ENCODE data around the gene NLN. TPM values are rescaled to one million over a fixed set of nuclear protein-coding genes. Genes with fewer than 3 reads are reported as not detected.
"Not testable (repeated sequence)": the region's sequence is repeated elsewhere in the genome, so short reads cannot be mapped to it uniquely, and the experiment has no call there.

Gene NLN
- total RNA-seq, 2 experiments from 2014 or later, result 38.4 to 42.5 TPM

GRCh38 chr5:65834306-65834705 is 112.3 kb downstream of the NLN start:
- no peak for TF ChIP-seq CTCF (IDR thresholded peaks at IDR 0.05)
- H3K27ac Mint-ChIP-seq, result no peak overlapping the region
- no peaks in the 10 kb centered on the region for H3K4me1 Mint-ChIP-seq (ENCODE audit: low read depth)
- DNase-seq (no peak), ATAC-seq (no peak)
- no peaks in the 10 kb centered on the region for H3K36me3 Mint-ChIP-seq (ENCODE audit: low read depth)
- no peaks in the 10 kb centered on the region for H3K27me3 Mint-ChIP-seq
- intact Hi-C loops (cut with micrococcal nuclease), result no loop called here
- POLR2A ChIA-PET, result no interaction called here
- H3K9me3 Mint-ChIP-seq, result no peaks in the 10 kb centered on the region
- CTCF ChIA-PET, result interaction anchor here (1.8 kb wide), 1 partner anchor 9 kb away, joined by 5 read pairs; no protein-coding TSS in a partner anchor
- H3K4me3 Mint-ChIP-seq, result no peak overlapping the region

DNA sequence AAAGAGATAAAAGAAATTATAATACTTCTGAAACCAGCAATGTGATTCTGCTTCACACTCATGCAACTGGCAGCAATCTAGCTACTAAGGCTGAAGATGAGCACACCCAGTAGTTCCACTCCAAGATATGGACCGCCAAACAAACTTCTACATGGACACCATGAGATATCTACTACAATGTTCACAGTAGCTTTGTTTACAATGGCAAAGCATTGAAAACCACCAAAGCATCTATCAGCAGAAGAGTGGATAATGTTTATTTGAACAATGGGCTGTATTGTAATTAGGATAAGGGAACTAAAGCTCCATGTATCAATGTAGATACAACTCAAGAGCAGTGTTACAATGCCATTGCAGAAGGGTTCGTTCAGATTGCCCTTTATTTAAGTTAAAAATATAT is 113.2 kb downstream of the NLN start:
- Mint-ChIP-seq H3K27ac (no peak overlapping the region), H3K4me1 (ENCODE audit: low read depth) (peaks cover 3% of the 10 kb centered on the region), H3K27me3 (no peaks in the 10 kb centered on the region), H3K9me3 (no peaks in the 10 kb centered on the region), H3K36me3 (ENCODE audit: low read depth) (no peaks in the 10 kb centered on the region), H3K4me3 (no peak overlapping the region)
- ChIA-PET CTCF (interaction anchor here (0.9 to 1.8 kb wide), 3 partner anchors 10 to 21 kb away, joined by 3 to 5 read pairs (median 3); no protein-coding TSS in a partner anchor), POLR2A (no interaction called here)
- intact Hi-C loops (cut with micrococcal nuclease), result no loop called here
- ATAC-seq, result no peak
- no peak for DNase-seq
- no peak for TF ChIP-seq CTCF (IDR thresholded peaks at IDR 0.05)

DNA sequence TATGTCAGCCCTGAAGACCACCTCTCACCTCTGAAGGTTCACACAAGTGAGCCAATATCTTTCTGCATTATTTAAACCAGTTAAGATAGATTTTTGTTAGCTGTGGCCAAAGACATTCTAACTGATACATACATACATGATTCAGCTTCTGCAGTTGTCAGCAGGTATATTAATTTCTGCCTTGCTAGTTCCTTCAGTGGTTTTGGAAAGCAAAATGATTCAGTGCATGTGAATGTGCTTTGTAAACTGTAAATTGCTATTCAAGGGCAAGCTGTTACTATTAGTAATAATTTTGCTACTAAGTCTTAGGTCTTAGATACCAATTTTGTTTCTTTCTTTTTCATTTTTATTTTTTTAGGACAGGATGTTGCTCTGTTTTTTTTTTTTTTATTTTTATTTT is 115.1 kb downstream of the NLN start:
- no peak for TF ChIP-seq CTCF (IDR thresholded peaks at IDR 0.05)
- no peaks in the 10 kb centered on the region for H3K27me3 Mint-ChIP-seq
- no peaks in the 10 kb centered on the region for H3K36me3 Mint-ChIP-seq (ENCODE audit: low read depth)
- intact Hi-C loops (cut with micrococcal nuclease), result no loop called here
- ATAC-seq (no peak), DNase-seq (no peak)
- no peaks in the 10 kb centered on the region for H3K9me3 Mint-ChIP-seq
- no peak overlapping the region for H3K27ac Mint-ChIP-seq
- CTCF ChIA-PET, result no interaction called here
- POLR2A ChIA-PET, result no interaction called here
- H3K4me1 Mint-ChIP-seq (ENCODE audit: low read depth), result peaks cover 4% of the 10 kb centered on the region
- H3K4me3 Mint-ChIP-seq, result no peak overlapping the region

DNA sequence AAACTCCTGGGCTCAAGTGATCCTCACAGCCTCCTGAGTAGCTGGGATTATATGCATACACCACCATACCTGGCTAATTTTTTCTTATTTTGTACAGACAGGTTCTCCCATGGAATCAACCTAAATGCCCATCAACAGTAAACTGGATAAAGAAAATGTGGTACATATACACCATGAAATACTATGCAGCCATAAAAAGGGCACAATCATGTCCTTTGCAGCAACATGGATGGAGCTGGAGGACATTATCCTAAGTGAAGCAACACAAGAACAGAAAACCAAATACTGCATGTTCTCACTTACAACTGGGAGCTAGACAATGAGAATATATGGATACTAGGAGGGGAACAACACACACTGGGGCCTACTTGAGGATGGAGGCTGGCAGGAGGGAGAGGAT is 117.2 kb downstream of the NLN start:
- ATAC-seq; H3K4me1 Mint-ChIP-seq (ENCODE audit: low read depth); H3K27me3 Mint-ChIP-seq; intact Hi-C loops (cut with micrococcal nuclease); H3K9me3 Mint-ChIP-seq; POLR2A ChIA-PET; H3K27ac Mint-ChIP-seq; DNase-seq; H3K4me3 Mint-ChIP-seq; H3K36me3 Mint-ChIP-seq (ENCODE audit: low read depth): not testable (repeated sequence)
- CTCF ChIA-PET, result interaction anchor here (0.7 kb wide), 1 partner anchor 28 kb away, joined by 3 read pairs; no protein-coding TSS in a partner anchor

- no peak for DNase-seq
- intact Hi-C loops (cut with micrococcal nuclease), result no loop called here
- Mint-ChIP-seq H3K36me3 (ENCODE audit: low read depth) (no peaks in the 10 kb centered on the region), H3K4me3 (no peak overlapping the region), H3K27me3 (no peaks in the 10 kb centered on the region), H3K9me3 (no peaks in the 10 kb centered on the region), H3K4me1 (ENCODE audit: low read depth) (peaks cover 4% of the 10 kb centered on the region), H3K27ac (no peak overlapping the region)
- no peak for TF ChIP-seq CTCF (IDR thresholded peaks at IDR 0.05)
- POLR2A ChIA-PET, result no interaction called here
- no peak for ATAC-seq
- CTCF ChIA-PET, result no interaction called here
Measured at GRCh38 chr5:65840071-65840470, 118.1 kb downstream of the NLN start.

DNA sequence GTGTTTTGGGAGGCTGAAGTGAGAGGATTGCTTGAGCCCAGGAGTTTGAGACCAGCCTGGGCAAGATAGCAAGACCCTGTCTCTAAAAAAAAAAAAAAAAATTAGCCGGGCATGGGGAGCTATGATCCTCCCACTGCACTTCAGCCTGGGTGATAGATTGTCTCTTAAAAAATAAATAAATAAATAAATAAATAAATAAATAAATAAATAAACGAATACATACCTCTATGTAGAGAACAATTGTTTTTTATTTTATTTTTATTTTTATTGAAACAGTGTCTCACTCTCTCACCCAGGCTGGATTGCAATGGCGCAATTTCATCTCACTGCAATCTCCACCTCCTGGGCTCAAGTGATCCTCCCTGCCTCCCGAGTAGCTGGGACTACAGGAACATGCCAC is 122.8 kb downstream of the NLN start:
- H3K4me1 Mint-ChIP-seq (ENCODE audit: low read depth); POLR2A ChIA-PET; intact Hi-C loops (cut with micrococcal nuclease); H3K27me3 Mint-ChIP-seq; H3K36me3 Mint-ChIP-seq (ENCODE audit: low read depth); DNase-seq; H3K27ac Mint-ChIP-seq; CTCF ChIA-PET; H3K9me3 Mint-ChIP-seq; H3K4me3 Mint-ChIP-seq; ATAC-seq: not testable (repeated sequence)

Measured in activated CD8-positive, alpha-beta T cell treated with anti-CD3 and anti-CD28 coated beads for 36 hours (primary cell).